Loucy (cell line): ENCODE measurements around the gene DIPK1B.

Experiments
- H2AFZ ChIP-seq: fragments of 200-600 bp; sonication (generic); 2 replicates; pipeline ENCODE4 v1.6.0; 2016; ENCODE audit warnings: antibody characterized with exemption, mild to moderate bottlenecking, low read length, moderate library complexity
- H3F3A ChIP-seq: fragments of 200-600 bp; 2 replicates; pipeline ENCODE4 v1.6.0; 2016; ENCODE audit warnings: antibody characterized with exemption, low read depth, mild to moderate bottlenecking
- H3K27me3 ChIP-seq: fragments of 200-600 bp; sonication (generic); 2 replicates; pipeline ENCODE4 v1.6.1; 2014; ENCODE audit warnings: low read length, mild to moderate bottlenecking; ENCODE audit not compliant: insufficient read depth, poor library complexity, severe bottlenecking
- H3K36me3 ChIP-seq: fragments of 200-600 bp; sonication (generic); 2 replicates; pipeline ENCODE4 v1.6.1; 2016; ENCODE audit warnings: low read length; ENCODE audit not compliant: insufficient read depth
- H3K4me1 ChIP-seq: fragments of 200-600 bp; sonication (generic); 2 replicates; pipeline ENCODE4 v1.5.1; 2014; ENCODE audit warnings: low read length, mild to moderate bottlenecking; ENCODE audit not compliant: insufficient read depth, poor library complexity, severe bottlenecking
- H3K4me2 ChIP-seq: fragments of 200-600 bp; sonication (generic); 2 replicates; pipeline ENCODE4 v1.6.0; 2014; ENCODE audit warnings: antibody characterized with exemption, low read length, low read depth, mild to moderate bottlenecking; ENCODE audit not compliant: poor library complexity, severe bottlenecking
- H3K4me3 ChIP-seq: fragments of 200-600 bp; sonication (generic); 2 replicates; pipeline ENCODE4 v1.5.1; 2014; ENCODE audit warnings: low read length, mild to moderate bottlenecking, mixed read lengths; ENCODE audit not compliant: poor library complexity, severe bottlenecking
- H3K79me2 ChIP-seq: fragments of 200-600 bp; sonication (generic); 2 replicates; pipeline ENCODE4 v1.6.1; 2014; ENCODE audit warnings: low read length; ENCODE audit not compliant: insufficient read depth
- H3K9ac ChIP-seq: fragments of 200-600 bp; sonication (generic); 2 replicates; pipeline ENCODE4 v1.6.0; 2014; ENCODE audit warnings: mild to moderate bottlenecking, low read depth, low read length, moderate library complexity; ENCODE audit not compliant: poor library complexity, severe bottlenecking
- H3K9me2 ChIP-seq: fragments of 200-600 bp; sonication (generic); replicated peaks from 2 replicates; pipeline ENCODE4 v1.6.1; 2016; ENCODE audit warnings: low read depth, low read length, mixed read lengths
- H3K9me3 ChIP-seq: fragments of 200-600 bp; sonication (generic); 2 replicates; pipeline ENCODE4 v1.6.1; 2014; ENCODE audit warnings: mild to moderate bottlenecking, antibody characterized with exemption, low read length, low read depth; ENCODE audit not compliant: insufficient read depth
- H4K20me1 ChIP-seq: fragments of 200-600 bp; sonication (generic); 2 replicates; pipeline ENCODE4 v1.6.0; 2014; ENCODE audit warnings: antibody characterized with exemption, low read length, mild to moderate bottlenecking; ENCODE audit not compliant: insufficient read depth, poor library complexity, severe bottlenecking
- EZH2phosphoT487 ChIP-seq: fragments of 200-600 bp; IDR thresholded peaks from 2 replicates; pipeline ENCODE4 v1.6.1; 2018; ENCODE audit warnings: antibody characterized with exemption, mild to moderate bottlenecking, moderate library complexity, borderline replicate concordance
- TF ChIP-seq, protein P1 (sequence below): fragments of 200-600 bp; sonication (generic); conservative IDR thresholded peaks from 2 replicates; pipeline ENCODE4 v1.5.1; 2014; ENCODE audit warnings: mild to moderate bottlenecking, antibody characterized with exemption, low read length

The DIPK1B gene

DNA sequence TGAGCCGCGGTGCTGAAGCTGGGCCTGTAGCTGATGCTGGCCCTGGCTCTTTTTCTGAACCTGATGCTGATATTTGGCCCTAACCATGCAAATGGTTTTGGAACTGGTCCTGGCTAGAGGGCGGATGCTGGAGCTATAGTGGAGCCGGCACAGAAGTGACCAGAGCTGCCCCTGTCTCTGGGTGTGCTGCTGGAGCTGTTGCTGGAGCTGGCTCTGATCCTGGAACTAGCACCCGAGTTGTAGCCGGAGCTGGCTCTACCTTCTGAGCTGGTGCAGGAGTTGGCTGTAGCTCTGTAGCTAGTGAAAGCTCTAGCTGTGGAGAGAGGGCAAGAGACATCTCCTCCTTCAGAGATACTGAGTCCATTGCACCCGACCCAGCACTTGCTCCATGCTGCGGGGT, 17.6 kb downstream of the DIPK1B start:
- H3F3A ChIP-seq = no peaks in the 10 kb centered on the region
- TF ChIP-seq EZH2phosphoT487 = no peak
- TF ChIP-seq, protein P1, sequence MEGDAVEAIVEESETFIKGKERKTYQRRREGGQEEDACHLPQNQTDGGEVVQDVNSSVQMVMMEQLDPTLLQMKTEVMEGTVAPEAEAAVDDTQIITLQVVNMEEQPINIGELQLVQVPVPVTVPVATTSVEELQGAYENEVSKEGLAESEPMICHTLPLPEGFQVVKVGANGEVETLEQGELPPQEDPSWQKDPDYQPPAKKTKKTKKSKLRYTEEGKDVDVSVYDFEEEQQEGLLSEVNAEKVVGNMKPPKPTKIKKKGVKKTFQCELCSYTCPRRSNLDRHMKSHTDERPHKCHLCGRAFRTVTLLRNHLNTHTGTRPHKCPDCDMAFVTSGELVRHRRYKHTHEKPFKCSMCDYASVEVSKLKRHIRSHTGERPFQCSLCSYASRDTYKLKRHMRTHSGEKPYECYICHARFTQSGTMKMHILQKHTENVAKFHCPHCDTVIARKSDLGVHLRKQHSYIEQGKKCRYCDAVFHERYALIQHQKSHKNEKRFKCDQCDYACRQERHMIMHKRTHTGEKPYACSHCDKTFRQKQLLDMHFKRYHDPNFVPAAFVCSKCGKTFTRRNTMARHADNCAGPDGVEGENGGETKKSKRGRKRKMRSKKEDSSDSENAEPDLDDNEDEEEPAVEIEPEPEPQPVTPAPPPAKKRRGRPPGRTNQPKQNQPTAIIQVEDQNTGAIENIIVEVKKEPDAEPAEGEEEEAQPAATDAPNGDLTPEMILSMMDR = no peak
- peaks cover 29% of the 10 kb centered on the region for H4K20me1 ChIP-seq
- H3K4me3 ChIP-seq = no peak overlapping the region
- no peak overlapping the region for H2AFZ ChIP-seq
- H3K9me3 ChIP-seq = no peaks in the 10 kb centered on the region
- no peak overlapping the region for H3K4me2 ChIP-seq
- peak overlapping the region; percentile 95 for H3K9ac ChIP-seq
- peaks cover 12% of the 10 kb centered on the region; the same call in 1 of the 2 replicates for H3K36me3 ChIP-seq
- peaks cover 37% of the 10 kb centered on the region for H3K79me2 ChIP-seq
- no peaks in the 10 kb centered on the region for H3K27me3 ChIP-seq
- no peaks in the 10 kb centered on the region for H3K9me2 ChIP-seq
- H3K4me1 ChIP-seq = peaks cover 25% of the 10 kb centered on the region

- TF ChIP-seq EZH2phosphoT487 = no peak
- H3K9ac ChIP-seq = no peak overlapping the region
Observed at GRCh38 chr9:136732444-136733178, 20.2 kb downstream of the DIPK1B start.

GRCh38 chr9:136733611-136734010, 21.2 kb downstream of the DIPK1B start:
- no peak overlapping the region for H2AFZ ChIP-seq
- H3K79me2 ChIP-seq = peaks cover 3% of the 10 kb centered on the region; the same call in 1 of the 2 replicates
- H3K9me3 ChIP-seq = no peaks in the 10 kb centered on the region
- no peaks in the 10 kb centered on the region for H3K36me3 ChIP-seq
- H3K4me3 ChIP-seq = no peak overlapping the region
- no peaks in the 10 kb centered on the region for H3K9me2 ChIP-seq
- no peak overlapping the region for H3K9ac ChIP-seq
- H3K4me2 ChIP-seq = no peak overlapping the region
- no peaks in the 10 kb centered on the region for H3F3A ChIP-seq
- H4K20me1 ChIP-seq = no peaks in the 10 kb centered on the region
- H3K4me1 ChIP-seq = peaks cover 6% of the 10 kb centered on the region
- no peaks in the 10 kb centered on the region for H3K27me3 ChIP-seq
- no peak for TF ChIP-seq EZH2phosphoT487
- TF ChIP-seq, protein P1 = no peak

More at GRCh38 chr9:136732444-136733178, 20.2 kb downstream of the DIPK1B start:
- H3K9me3 ChIP-seq = no peaks in the 10 kb centered on the region
- H3F3A ChIP-seq = no peaks in the 10 kb centered on the region
- H3K4me2 ChIP-seq = no peak overlapping the region
- no peak overlapping the region for H3K4me3 ChIP-seq
- H3K4me1 ChIP-seq = peaks cover 10% of the 10 kb centered on the region
- H3K36me3 ChIP-seq = no peaks in the 10 kb centered on the region
- no peak overlapping the region for H2AFZ ChIP-seq
- no peaks in the 10 kb centered on the region for H3K9me2 ChIP-seq
- peaks cover 3% of the 10 kb centered on the region for H4K20me1 ChIP-seq
- H3K79me2 ChIP-seq = peaks cover 10% of the 10 kb centered on the region
- H3K27me3 ChIP-seq = no peaks in the 10 kb centered on the region
